H9 (cell line): ENCODE results near the gene IMPDH2. TPM values are rescaled to one million over a fixed set of nuclear protein-coding genes. Genes with fewer than 3 reads are reported as not detected.
A peak's percentile ranks its signal among the peaks of the same experiment; 100 is the strongest.

Experiments used
- DNase-seq: peaks from one replicate; pipeline ENCODE4 v3.0.0-alpha.2; 2017
- H2AFZ ChIP-seq: one replicate; pipeline ENCODE4 v1.6.1; 2013; ENCODE audit warnings: mild to moderate bottlenecking, low read length, control low read depth, moderate library complexity
- H2AK5ac ChIP-seq: 2 replicates; pipeline ENCODE4 v1.6.1; 2013; ENCODE audit warnings: low read length, control low read depth, mixed read lengths; ENCODE audit not compliant: insufficient read length
- H2BK120ac ChIP-seq: one replicate; pipeline ENCODE4 v1.6.1; 2013; ENCODE audit warnings: low read depth, mild to moderate bottlenecking, low read length, control low read depth, inconsistent platforms; ENCODE audit not compliant: poor library complexity, severe bottlenecking
- H2BK12ac ChIP-seq: 2 replicates; pipeline ENCODE4 v1.6.1; 2013; ENCODE audit warnings: low read length, control low read depth, mixed read lengths, low read depth; ENCODE audit not compliant: insufficient read length
- H2BK15ac ChIP-seq: 2 replicates; pipeline ENCODE4 v1.6.1; 2013; ENCODE audit warnings: low read depth, low read length, control low read depth
- H2BK20ac ChIP-seq: one replicate; pipeline ENCODE4 v1.6.1; 2013; ENCODE audit warnings: low read depth, mild to moderate bottlenecking, low read length, control low read depth, inconsistent platforms; ENCODE audit not compliant: poor library complexity, severe bottlenecking
- H2BK5ac ChIP-seq: 2 replicates; pipeline ENCODE4 v1.6.1; 2013; ENCODE audit warnings: low read length, control low read depth, mixed read lengths; ENCODE audit not compliant: insufficient read length
- H3K14ac ChIP-seq: 2 replicates; pipeline ENCODE4 v1.6.1; 2013; ENCODE audit warnings: low read length, control low read depth; ENCODE audit not compliant: insufficient read depth
- H3K18ac ChIP-seq: 2 replicates; pipeline ENCODE4 v1.6.1; 2013; ENCODE audit warnings: low read depth, mild to moderate bottlenecking, mixed read lengths, low read length, control low read depth; ENCODE audit not compliant: insufficient read length
- H3K23ac ChIP-seq: 2 replicates; pipeline ENCODE4 v1.6.1; 2013; ENCODE audit warnings: low read length, control low read depth, mixed read lengths, low read depth; ENCODE audit not compliant: insufficient read length
- H3K23me2 ChIP-seq: 2 replicates; pipeline ENCODE4 v1.6.1; 2013; ENCODE audit warnings: low read depth, mild to moderate bottlenecking, mixed read lengths, low read length, control low read depth; ENCODE audit not compliant: insufficient read length, poor library complexity, severe bottlenecking
- H3K27ac ChIP-seq: 2 replicates; pipeline ENCODE4 v1.5.1; 2013; ENCODE audit warnings: low read length, control low read depth, mixed read lengths, low read depth; ENCODE audit not compliant: insufficient read length
- H3K27me3 ChIP-seq: 2 replicates; pipeline ENCODE4 v1.6.1; 2013; ENCODE audit warnings: low read length, control low read depth, inconsistent platforms; ENCODE audit not compliant: insufficient read depth
- H3K4ac ChIP-seq: 2 replicates; pipeline ENCODE4 v1.6.1; 2013; ENCODE audit warnings: low read depth, mild to moderate bottlenecking, control low read depth, inconsistent platforms, low read length, moderate library complexity
- H3K4me1 ChIP-seq: 2 replicates; pipeline ENCODE4 v1.6.1; 2013; ENCODE audit warnings: low read length, control low read depth, inconsistent platforms; ENCODE audit not compliant: insufficient read depth
- H3K4me2 ChIP-seq: 2 replicates; pipeline ENCODE4 v1.6.1; 2013; ENCODE audit warnings: low read length, control low read depth, mixed read lengths; ENCODE audit not compliant: insufficient read length, insufficient read depth
- H3K56ac ChIP-seq: 2 replicates; pipeline ENCODE4 v1.6.1; 2013; ENCODE audit warnings: low read depth, mild to moderate bottlenecking, mixed read lengths, low read length, control low read depth; ENCODE audit not compliant: insufficient read length
- H3K79me1 ChIP-seq: 2 replicates; pipeline ENCODE4 v1.6.1; 2013; ENCODE audit warnings: low read depth, mild to moderate bottlenecking, moderate library complexity, low read length, control low read depth, inconsistent platforms; ENCODE audit not compliant: insufficient read depth, poor library complexity, severe bottlenecking
- H3K79me2 ChIP-seq: 2 replicates; pipeline ENCODE4 v1.6.1; 2013; ENCODE audit warnings: low read length, control low read depth, inconsistent platforms; ENCODE audit not compliant: insufficient read depth
- H3K9ac ChIP-seq: 2 replicates; pipeline ENCODE4 v1.6.1; 2013; ENCODE audit warnings: low read length, control low read depth, mixed read lengths; ENCODE audit not compliant: insufficient read length; ENCODE audit errors: extremely low read depth
- H3K9me3 ChIP-seq: one replicate; pipeline ENCODE4 v1.6.1; 2013; ENCODE audit warnings: low read depth, low read length, inconsistent platforms; ENCODE audit not compliant: control insufficient read depth
- H3T11ph ChIP-seq: one replicate; pipeline ENCODE4 v1.6.1; 2013; ENCODE audit warnings: mild to moderate bottlenecking, low read length, control low read depth, inconsistent platforms
- H4K20me1 ChIP-seq: one replicate; pipeline ENCODE4 v1.6.1; 2013; ENCODE audit not compliant: control insufficient read depth, insufficient read length, insufficient read depth
- H4K5ac ChIP-seq: 2 replicates; pipeline ENCODE4 v1.6.1; 2013; ENCODE audit warnings: low read depth, mild to moderate bottlenecking, mixed read lengths, low read length, control low read depth; ENCODE audit not compliant: insufficient read length
- H4K8ac ChIP-seq: replicated peaks from 2 replicates; pipeline ENCODE4 v1.6.1; 2013; ENCODE audit warnings: low read length, control low read depth, mixed read lengths, low read depth; ENCODE audit not compliant: insufficient read length
- H4K91ac ChIP-seq: 2 replicates; pipeline ENCODE4 v1.6.1; 2013; ENCODE audit warnings: low read depth, mild to moderate bottlenecking, moderate library complexity, mixed read lengths, low read length, control low read depth; ENCODE audit not compliant: insufficient read length
- H3K27ac Mint-ChIP-seq, 3 experiments: 2 replicates in 2 of 3; 3 replicates in 1 of 3; pipeline ENCODE4 v1.8.0; 2020 to 2021; ENCODE audit warnings: mixed read lengths in 3 of 3, mild to moderate bottlenecking in 1 of 3, moderate library complexity in 1 of 3
- H3K27me3 Mint-ChIP-seq: 2 replicates; pipeline ENCODE4 v1.8.0; 2021; ENCODE audit warnings: low read depth, mild to moderate bottlenecking, moderate library complexity, mixed read lengths
- H3K36me3 Mint-ChIP-seq, 3 experiments: 2 replicates in 2 of 3; 3 replicates in 1 of 3; pipeline ENCODE4 v1.8.0; 2020 to 2021; ENCODE audit warnings: low read depth in 3 of 3, mixed read lengths in 3 of 3; ENCODE audit not compliant: insufficient read depth in 1 of 3
- H3K4me1 Mint-ChIP-seq, 2 experiments: 2 replicates each; pipeline ENCODE4 v1.8.0; 2020; ENCODE audit warnings: mixed read lengths in 2 of 2
- H3K4me3 Mint-ChIP-seq, 2 experiments: 2 replicates in 1 of 2; 3 replicates in 1 of 2; pipeline ENCODE4 v1.8.0; 2020 to 2021; ENCODE audit warnings: mild to moderate bottlenecking in 2 of 2, mixed read lengths in 2 of 2, moderate library complexity in 1 of 2
- H3K9me3 Mint-ChIP-seq, 2 experiments: 2 replicates in 1 of 2; 3 replicates in 1 of 2; pipeline ENCODE4 v1.8.0; 2020; ENCODE audit warnings: mild to moderate bottlenecking in 2 of 2, mixed read lengths in 2 of 2, moderate library complexity in 1 of 2
- WGBS: extraction: QIAGEN DNeasy Blood & Tissue Kit; methylation state at CpG from one replicate; pipeline ENCODE4 v1.1.7; 2013; ENCODE audit warnings: missing lambda C conversion rate, low lambda C conversion rate, mixed read lengths; ENCODE audit not compliant: insufficient read length; ENCODE audit errors: extremely low coverage; 5-methylcytosine and 5-hydroxymethylcytosine counted together
- total RNA-seq: library from RNA; stranded (reverse); gene quantifications from 2 replicates; pipeline ENCODE4 v1.2.1, GENCODE V29; 2021
- TF ChIP-seq, protein P1 (sequence below): fragments of 200-600 bp; sonication (generic); conservative IDR thresholded peaks from 3 replicates; pipeline ENCODE4 v1.8.0; 2021; ENCODE audit warnings: antibody characterized with exemption, mild to moderate bottlenecking

Gene IMPDH2
- total RNA-seq, 1 experiment from 2014 or later = 408 TPM

DNA sequence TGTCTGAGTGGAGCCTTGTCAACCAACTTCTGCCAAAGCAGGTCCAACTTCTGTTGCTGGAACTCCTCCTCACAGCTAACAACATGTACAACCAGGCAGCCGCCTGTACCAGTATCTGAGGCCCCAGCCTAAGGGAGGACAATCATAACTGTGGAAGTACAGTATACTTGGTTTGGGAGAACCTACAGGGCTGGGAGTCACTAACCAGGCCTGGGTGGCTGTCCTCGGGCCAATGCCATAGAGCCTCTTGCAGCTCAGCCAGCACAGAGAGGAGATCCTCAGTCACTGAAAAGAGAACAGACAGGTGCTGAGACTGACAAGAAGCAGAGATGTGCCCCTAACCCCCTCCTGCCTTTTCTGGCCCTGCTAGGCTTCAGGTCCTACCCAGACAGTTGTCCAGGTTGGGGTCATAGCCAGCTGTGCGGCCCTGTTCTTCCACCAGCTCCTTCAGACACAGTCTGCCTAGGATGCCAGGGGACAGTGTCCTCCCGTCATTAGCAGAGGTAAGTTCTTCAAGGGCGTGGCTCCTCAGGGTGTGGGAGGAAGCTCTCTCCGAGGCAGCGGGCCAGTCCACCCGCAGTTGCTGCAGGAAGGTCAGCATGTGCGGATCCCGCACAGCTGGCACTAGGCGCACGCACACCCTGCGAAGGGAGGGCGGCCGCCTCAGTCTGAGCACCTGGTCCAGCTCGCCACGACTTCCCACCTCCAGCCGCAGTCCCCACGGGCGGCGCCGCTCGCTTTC is 11.8 kb downstream of the IMPDH2 start:
- Histone ChIP-seq H3T11ph (no peak overlapping the region), H2AFZ (no peak overlapping the region), H3K9me3 (no peaks in the 10 kb centered on the region), H2AK5ac (no peak overlapping the region), H3K4ac (no peak overlapping the region), H3K56ac (no peak overlapping the region), H4K5ac (no peak overlapping the region), H2BK5ac (no peak overlapping the region), H4K91ac (no peak overlapping the region), H3K23me2 (peaks cover 18% of the 10 kb centered on the region), H3K79me2 (no peaks in the 10 kb centered on the region), H3K9ac (peak overlapping the region; percentile 17), H3K14ac (no peak overlapping the region), H3K27ac (no peak overlapping the region), H3K23ac (no peak overlapping the region), H2BK120ac (no peak overlapping the region), H3K4me1 (no peaks in the 10 kb centered on the region), H3K18ac (no peak overlapping the region), H3K27me3 (no peaks in the 10 kb centered on the region), H4K20me1 (peaks cover 2% of the 10 kb centered on the region), H2BK12ac (no peak overlapping the region), H2BK15ac (no peak overlapping the region), H2BK20ac (no peak overlapping the region), H4K8ac (no peak overlapping the region), H3K4me2 (peak overlapping the region; percentile 37), H3K79me1 (no peaks in the 10 kb centered on the region)
- Mint-ChIP-seq H3K36me3 (peaks cover 16 to 44% (median 38%) of the 10 kb centered on the region in 3 experiments), H3K27ac (peak overlapping the region in 1 of 3 experiments; percentile 49; a peak in 1 of 7 replicates), H3K4me3 (peak overlapping the region; percentile 91 to 95), H3K4me1 (peaks cover 17 to 21% of the 10 kb centered on the region in 2 experiments), H3K27me3 (no peaks in the 10 kb centered on the region), H3K9me3 (no peaks in the 10 kb centered on the region)
- TF ChIP-seq, protein P1, sequence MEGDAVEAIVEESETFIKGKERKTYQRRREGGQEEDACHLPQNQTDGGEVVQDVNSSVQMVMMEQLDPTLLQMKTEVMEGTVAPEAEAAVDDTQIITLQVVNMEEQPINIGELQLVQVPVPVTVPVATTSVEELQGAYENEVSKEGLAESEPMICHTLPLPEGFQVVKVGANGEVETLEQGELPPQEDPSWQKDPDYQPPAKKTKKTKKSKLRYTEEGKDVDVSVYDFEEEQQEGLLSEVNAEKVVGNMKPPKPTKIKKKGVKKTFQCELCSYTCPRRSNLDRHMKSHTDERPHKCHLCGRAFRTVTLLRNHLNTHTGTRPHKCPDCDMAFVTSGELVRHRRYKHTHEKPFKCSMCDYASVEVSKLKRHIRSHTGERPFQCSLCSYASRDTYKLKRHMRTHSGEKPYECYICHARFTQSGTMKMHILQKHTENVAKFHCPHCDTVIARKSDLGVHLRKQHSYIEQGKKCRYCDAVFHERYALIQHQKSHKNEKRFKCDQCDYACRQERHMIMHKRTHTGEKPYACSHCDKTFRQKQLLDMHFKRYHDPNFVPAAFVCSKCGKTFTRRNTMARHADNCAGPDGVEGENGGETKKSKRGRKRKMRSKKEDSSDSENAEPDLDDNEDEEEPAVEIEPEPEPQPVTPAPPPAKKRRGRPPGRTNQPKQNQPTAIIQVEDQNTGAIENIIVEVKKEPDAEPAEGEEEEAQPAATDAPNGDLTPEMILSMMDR = no peak
- WGBS = no CpG with 5 or more reads among the region's 23 CpGs
- DNase-seq = no peak
